Activated CD4-positive, alpha-beta T cell treated with anti-CD3 and anti-CD28 coated beads for 24 hours (primary cell): Measurements from ENCODE around the gene RELT.

ENCODE experiments used
- DNase-seq, 2 donors: peaks; one replicate each; pipeline ENCODE4 v3.0.0-alpha.2; 2020; ENCODE audit warnings: low read depth in 2 of 2

RELT gene

GRCh38 chr11:73375830-73376159 is 404 bp upstream of the RELT start:
- no peak for DNase-seq

GRCh38 chr11:73376803-73377629 is 817 bp downstream of the RELT start:
- peak; percentile 31 to 54 for DNase-seq

- no peak for DNase-seq
Measured at GRCh38 chr11:73379189-73379880, 3.1 kb downstream of the RELT start.

GRCh38 chr11:73380331-73380730 is 4.1 kb downstream of the RELT start:
- DNase-seq = no peak

- DNase-seq = no peak
Measured at GRCh38 chr11:73380897-73381410, 4.8 kb downstream of the RELT start.

GRCh38 chr11:73381589-73381988 is 5.4 kb downstream of the RELT start:
- no peak for DNase-seq

- DNase-seq = no peak
Measured at GRCh38 chr11:73382183-73382582, 6.0 kb downstream of the RELT start.

GRCh38 chr11:73382747-73383146 is 6.5 kb downstream of the RELT start:
- no peak for DNase-seq

GRCh38 chr11:73383249-73384124 is 7.3 kb downstream of the RELT start:
- no peak for DNase-seq

GRCh38 chr11:73384125-73384441 is 7.9 kb downstream of the RELT start:
- DNase-seq = no peak

- no peak for DNase-seq
Measured at GRCh38 chr11:73384531-73384871, 8.3 kb downstream of the RELT start.

GRCh38 chr11:73384872-73385689 is 8.9 kb downstream of the RELT start:
- no peak for DNase-seq

- no peak for DNase-seq
Measured at GRCh38 chr11:73386016-73386415, 9.8 kb downstream of the RELT start.

- no peak for DNase-seq
Measured at GRCh38 chr11:73386546-73386945, 10.3 kb downstream of the RELT start.

GRCh38 chr11:73387594-73388264 is 11.5 kb downstream of the RELT start:
- DNase-seq = no peak

- no peak for DNase-seq
Measured at GRCh38 chr11:73388265-73389133, 12.3 kb downstream of the RELT start.

GRCh38 chr11:73389134-73389525 is 12.9 kb downstream of the RELT start:
- DNase-seq = no peak

- no peak for DNase-seq
Measured at GRCh38 chr11:73389916-73390315, 13.7 kb downstream of the RELT start.

- DNase-seq = no peak
Measured at GRCh38 chr11:73390601-73391565, 14.7 kb downstream of the RELT start.
